A673 (cell line): ENCODE results near the gene ZNF664.

Experiments used
- EZH2 ChIP-seq: fragments of 200-600 bp; sonication (generic); IDR thresholded peaks from 2 replicates; pipeline ENCODE4 v1.6.1; 2017; ENCODE audit warnings: borderline replicate concordance, low read depth, mild to moderate bottlenecking, mixed read lengths, antibody characterized with exemption, low read length; ENCODE audit not compliant: poor library complexity, severe bottlenecking
- TF ChIP-seq, protein P1 (sequence below): fragments of 300-800, 200-600 bp; sonication (generic); conservative IDR thresholded peaks from 2 replicates; pipeline ENCODE4 v1.5.1; 2017; ENCODE audit warnings: low read depth, mild to moderate bottlenecking, antibody characterized with exemption, low read length, moderate library complexity, mixed read lengths

DNA sequence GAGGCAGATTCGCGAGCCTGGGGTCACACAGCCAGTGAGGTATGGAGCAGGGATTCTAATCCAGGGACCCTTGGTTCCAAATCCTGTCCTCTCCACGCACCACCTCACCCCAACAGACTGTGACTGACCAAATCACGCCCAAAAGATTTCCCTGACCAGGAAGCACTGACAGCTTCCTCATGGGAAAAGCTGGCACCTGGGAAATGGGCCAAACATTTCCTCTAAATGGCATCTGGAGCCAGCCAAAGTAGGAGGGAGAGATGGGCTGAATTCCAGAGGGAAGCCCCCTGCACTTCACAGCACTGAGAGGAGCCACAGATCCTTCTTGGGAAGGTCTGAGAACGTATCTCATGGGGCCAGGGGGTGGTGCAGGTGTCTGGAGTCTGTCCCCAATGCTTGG is 29.2 kb upstream of the ZNF664 start:
- no peak for TF ChIP-seq EZH2
- TF ChIP-seq, protein P1, sequence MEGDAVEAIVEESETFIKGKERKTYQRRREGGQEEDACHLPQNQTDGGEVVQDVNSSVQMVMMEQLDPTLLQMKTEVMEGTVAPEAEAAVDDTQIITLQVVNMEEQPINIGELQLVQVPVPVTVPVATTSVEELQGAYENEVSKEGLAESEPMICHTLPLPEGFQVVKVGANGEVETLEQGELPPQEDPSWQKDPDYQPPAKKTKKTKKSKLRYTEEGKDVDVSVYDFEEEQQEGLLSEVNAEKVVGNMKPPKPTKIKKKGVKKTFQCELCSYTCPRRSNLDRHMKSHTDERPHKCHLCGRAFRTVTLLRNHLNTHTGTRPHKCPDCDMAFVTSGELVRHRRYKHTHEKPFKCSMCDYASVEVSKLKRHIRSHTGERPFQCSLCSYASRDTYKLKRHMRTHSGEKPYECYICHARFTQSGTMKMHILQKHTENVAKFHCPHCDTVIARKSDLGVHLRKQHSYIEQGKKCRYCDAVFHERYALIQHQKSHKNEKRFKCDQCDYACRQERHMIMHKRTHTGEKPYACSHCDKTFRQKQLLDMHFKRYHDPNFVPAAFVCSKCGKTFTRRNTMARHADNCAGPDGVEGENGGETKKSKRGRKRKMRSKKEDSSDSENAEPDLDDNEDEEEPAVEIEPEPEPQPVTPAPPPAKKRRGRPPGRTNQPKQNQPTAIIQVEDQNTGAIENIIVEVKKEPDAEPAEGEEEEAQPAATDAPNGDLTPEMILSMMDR, result no peak
